ENCODE results near the gene OR2AP1. TPM values are rescaled to one million over a fixed set of nuclear protein-coding genes. Genes with fewer than 3 reads are reported as not detected.
"Not testable (repeated sequence)": the region's sequence is repeated elsewhere in the genome, so short reads cannot be mapped to it uniquely, and the experiment has no call there.

OR2AP1 gene
- not detected for polyA plus RNA-seq (ENCODE audit: insufficient read length in 10 of 10)
- long read RNA-seq, donor 1 = 0 reads
- long read RNA-seq, donor 2 = 0 reads
- long read RNA-seq, donor 3 = 0 reads
- long read RNA-seq, donor 4 = 0 reads
- long read RNA-seq, donor 5 = 0 reads
- long read RNA-seq, donor 6 = 0 reads
- long read RNA-seq, donor 7 = 0 reads
- long read RNA-seq, donor 8 = 0 reads
- long read RNA-seq, donor 9 = 0 reads

DNA sequence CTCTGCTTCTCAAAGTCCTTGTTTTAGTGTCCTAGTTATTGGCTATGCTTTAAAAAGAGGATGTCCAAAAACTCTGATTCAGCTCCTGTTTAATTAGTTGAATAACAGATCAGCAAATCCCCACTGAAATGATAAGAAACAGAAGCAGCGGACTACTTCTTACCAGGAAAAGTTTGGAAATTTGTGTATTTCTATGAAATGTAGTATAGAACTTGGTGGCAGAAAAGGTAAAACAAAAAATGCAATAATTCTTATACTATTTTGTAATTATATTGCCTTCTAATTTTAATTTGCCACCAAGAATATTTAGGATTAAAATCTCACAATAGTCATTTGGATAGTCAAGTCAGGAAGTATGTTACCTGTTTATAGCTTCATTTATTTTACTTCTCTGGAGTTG lies at the start of gene OR2AP1:
Gene OR2AP1 (plus strand): TSS at position 301 of the 400 bp plus-strand sequence. CDS start 1,947 bp downstream, outside the sequence.
- no peak for DNase-seq

DNA sequence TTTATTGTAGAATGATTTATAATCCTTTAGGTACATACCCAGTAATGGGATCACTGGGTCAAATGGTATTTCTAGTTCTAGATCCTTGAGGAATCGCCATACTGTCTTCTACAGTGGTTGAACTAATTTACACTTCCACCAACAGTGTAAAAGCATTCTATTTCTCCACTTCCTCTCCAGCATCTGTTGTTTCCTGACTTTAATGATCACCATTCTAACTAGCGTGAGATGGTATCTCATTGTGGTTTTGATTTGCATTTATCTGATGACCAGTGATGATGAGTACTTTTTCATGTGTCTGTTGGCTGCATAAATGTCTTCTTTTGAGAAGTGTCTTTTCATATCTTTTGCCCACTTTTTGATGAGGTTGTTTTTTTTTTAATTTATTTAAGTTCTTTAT lies 24.0 kb upstream of the OR2AP1 start:
- not testable (repeated sequence) for DNase-seq

DNA sequence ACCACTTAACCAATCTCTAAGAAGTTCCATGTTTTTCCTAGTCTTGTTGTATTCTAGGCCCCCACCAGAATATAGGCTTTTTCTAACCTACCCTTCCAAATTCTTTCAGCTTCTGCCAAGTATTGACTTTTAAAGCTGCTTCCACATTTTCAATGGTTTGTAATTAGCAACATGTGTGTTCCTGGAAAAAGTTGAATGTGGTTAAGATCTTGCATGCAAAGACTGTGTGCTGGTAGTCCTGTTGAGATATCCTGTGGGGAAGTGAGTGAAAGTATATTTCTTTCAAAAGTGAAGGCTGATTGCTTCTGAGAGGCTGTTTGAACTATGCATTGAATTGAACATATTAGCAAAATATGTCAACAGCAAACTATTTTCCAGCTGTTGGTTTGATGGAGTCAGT lies 23.5 kb upstream of the OR2AP1 start:
- DNase-seq = no peak

DNA sequence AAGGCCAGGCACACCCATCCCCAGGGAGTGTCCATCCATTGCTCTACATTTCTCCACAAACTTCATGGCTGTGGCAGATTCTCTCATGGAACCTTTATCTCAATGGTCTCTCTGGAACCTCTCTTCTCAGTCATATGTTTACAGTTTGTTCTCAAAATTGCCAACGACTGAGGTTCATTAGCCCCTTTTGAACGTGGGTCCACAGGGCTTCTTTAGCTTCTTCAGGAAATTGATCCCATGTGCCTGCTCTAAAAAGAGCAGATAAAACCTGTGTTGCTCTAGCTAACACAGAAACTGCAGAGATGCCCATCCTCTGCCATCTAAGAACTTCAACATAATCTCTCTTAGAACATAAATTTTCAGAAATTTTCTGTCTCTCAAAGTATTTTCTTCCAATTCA lies 23.0 kb upstream of the OR2AP1 start, which contains the start of gene OR6C4:
Gene OR6C4 (plus strand): TSS at position 301 of the 400 bp plus-strand sequence. CDS start 1,625 bp downstream, outside the sequence.
- DNase-seq = no peak

DNA sequence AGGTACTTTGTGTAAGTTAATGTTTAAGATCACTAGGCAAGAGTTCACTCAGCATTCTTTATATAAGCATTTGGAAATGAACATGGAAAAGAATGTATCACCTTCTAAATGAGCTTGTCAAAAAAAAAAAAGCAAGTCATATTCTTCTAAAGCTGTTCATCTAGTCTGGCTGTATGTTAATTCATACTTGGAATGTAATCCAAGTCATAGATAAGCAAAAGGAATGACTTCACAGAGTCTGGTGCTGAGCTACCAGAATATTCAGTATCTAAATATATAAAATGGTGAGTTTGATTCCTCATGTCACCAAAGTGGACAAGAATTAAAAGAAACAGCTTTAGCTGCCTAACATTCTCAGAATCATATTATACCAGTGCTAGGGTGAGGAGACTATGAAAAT lies 18.0 kb upstream of the OR2AP1 start:
- DNase-seq = no peak

DNA sequence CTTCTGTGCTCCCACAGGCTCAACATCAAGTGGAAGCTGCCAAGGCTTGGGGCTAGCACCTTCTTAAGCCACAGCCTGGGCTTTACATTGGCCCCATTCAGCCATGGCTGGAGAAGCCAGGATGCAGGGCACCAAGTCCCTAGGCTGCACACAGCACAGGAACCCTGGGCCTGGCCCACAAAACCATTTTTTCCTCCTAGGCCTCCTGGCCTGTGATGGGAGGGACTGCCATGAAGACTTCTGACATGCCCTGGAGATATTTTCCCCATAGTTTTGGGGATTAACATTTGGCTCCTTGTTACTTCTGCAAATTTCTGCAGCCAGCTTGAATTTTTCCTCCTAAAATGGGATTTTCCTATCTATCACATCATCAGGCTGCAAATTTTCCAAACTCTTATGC lies 2.2 kb upstream of the OR2AP1 start:
- not testable (repeated sequence) for DNase-seq

DNA sequence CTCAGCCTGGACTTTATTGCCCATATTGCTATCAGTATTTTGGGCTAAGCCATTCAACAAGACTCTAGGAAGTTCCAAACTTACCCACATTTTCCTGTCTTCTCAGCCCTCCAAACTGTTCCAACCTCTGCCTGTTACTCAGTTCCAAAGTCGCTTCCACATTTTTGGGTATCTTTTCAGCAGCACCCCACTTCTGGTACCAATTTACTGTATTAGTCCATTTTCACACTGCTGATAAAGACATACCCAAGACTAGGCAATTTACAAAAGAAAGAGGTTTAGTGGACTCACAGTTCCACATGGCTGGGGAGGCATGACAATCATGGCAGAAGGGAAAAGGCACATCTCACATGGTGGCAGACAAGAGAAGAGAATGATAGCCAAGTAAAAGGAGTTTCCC lies 1.6 kb upstream of the OR2AP1 start:
- not testable (repeated sequence) for DNase-seq

DNA sequence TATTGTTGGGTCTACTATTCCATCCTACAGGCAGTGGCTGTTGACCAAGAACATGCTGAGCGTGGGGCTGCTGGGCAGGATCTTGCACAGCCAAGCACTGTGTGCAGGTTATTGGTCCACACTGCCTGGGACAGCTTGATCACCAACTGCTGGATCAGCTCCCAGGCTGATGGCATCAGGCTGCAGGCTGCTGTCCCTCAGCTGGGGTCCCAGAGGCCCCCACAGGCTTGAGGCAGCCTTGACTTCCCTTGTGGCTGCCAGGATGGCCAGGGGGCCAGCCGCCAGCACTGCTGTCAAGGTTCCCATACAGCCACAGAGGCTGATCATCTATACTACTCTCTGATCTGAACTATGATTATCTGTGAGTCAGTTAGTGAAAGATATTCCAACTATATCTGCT lies 9.8 kb downstream of the OR2AP1 start:
- DNase-seq = no peak

DNA sequence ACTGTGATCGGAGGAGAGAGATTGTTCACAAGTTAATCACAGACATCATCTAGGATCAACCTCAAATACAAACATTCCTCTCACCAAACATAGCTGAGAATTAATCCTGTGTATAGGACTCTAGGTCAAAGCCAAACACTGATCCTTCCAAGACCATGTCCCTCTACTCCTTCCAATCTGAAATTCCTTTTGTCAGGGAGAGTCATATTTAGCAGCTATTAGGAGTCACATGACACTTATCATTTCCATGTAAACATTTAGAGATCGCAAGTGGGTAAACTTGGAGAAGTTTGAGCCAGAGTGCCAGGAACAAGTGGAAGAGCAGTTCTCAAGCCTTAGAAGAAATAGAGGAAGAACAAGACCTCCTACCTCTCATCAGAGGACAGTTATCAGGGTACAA lies 13.5 kb downstream of the OR2AP1 start:
- DNase-seq = no peak

DNA sequence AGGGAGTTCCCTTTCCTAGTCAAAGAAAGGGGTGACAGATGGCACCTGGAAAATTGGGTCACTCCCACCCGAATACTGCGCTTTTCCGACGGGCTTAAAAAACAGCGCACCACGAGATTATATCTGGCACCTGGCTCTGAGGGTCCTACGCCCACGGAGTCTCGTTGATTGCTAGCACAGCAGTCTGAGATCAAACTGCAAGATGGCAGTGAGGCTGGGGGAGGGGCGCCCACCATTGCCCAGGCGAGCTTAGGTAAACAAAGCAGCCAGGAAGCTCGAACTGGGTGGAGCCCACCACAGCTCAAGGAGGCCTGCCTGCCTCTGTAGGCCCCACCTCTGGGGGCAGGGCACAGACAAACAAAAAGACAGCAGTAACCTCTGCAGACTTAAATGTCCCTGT lies 17.9 kb downstream of the OR2AP1 start:
- DNase-seq = not testable (repeated sequence)

DNA sequence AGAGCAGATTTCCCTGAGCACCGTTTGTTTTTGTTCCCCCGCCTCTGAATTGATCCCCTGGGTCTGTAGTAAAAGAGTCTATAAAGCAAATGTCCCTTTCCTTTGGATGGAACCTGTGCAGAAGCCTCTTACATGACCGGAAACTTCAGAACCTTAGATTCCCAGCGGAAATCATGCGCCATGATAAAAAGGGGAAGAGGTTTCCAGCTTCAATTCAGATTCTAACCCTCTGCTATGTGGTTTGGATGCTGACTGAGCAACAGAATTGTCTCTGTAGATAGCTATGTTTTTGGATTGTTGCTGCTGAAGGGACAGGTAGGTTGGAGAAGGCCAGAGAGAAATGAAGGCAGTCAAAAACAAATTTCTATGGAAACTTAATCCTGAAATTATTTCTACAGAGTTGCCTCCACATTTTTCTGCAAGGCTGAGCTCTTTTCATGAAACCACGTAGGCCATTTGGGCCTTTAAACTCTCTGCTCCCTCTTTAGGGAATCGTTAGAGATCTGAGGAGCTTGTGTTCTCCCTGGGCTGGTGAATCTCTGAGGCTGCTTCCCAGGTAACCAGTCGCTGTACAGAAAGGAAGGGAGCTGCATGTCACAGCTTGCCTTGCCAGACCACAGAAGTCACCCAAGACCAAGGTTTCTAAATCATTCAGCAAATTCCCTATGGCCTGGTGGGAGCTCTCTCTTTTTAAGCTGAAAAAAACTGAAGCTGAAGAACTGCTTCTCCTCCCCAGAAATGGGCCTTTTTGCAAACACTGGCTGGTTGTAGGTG lies 35.7 kb downstream of the OR2AP1 start:
- no peak for DNase-seq

DNA sequence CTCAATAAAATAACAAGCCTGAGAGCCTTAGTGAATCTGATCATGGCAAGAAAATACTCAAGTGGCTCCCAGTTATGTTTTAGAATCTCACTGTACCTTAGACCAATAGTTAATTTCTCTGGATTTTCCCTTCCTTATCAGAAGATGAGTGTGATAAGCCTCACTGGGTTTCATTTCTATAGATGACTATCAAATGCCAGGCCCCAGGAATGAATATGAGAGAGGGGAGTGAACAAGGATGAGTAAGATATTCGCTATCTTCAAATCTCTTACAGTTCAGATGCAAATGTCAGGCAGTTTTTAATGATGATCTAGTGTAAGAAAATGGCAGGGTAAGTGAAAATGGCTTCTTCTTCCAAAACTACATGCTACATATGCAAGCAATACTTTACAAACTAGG lies 38.3 kb downstream of the OR2AP1 start:
- DNase-seq = no peak

DNA sequence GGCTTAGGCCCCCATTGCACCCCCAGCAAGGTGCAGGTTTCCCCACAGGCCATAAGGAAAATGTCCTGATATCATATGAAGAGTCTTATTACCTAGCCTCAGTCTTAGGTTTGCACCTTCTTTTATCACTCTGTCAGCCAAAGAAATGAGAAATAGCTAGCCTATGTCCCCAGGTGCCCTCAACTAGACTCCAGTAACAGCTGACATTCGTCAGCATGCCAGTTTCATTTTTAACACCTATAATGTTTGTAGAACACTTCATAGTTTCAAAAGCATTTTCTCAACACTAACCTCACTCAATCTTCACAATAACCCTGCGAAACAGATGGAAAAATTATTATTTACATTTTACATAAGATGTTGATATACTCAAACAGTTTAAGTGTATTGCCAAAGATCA lies 40.4 kb downstream of the OR2AP1 start:
- no peak for DNase-seq

DNA sequence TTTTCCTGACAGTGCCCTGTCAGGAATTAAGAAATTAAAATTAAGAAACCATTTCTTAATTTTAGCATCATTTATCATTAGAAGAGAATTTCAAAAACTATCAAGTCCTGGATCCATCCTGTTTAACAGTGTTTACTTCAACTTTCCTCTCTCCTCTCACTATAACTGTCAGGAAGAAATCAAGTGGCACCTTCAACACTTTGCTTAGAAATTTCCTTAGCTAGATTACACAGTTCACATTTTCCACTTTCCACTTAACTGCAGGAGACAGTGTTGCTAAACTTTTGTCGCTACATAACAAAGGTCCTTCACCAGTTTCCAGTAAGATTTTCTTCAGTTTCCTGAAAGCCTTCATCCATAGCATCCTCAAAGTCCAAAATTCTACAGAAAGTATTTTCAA lies 42.5 kb downstream of the OR2AP1 start:
- no peak for DNase-seq

DNA sequence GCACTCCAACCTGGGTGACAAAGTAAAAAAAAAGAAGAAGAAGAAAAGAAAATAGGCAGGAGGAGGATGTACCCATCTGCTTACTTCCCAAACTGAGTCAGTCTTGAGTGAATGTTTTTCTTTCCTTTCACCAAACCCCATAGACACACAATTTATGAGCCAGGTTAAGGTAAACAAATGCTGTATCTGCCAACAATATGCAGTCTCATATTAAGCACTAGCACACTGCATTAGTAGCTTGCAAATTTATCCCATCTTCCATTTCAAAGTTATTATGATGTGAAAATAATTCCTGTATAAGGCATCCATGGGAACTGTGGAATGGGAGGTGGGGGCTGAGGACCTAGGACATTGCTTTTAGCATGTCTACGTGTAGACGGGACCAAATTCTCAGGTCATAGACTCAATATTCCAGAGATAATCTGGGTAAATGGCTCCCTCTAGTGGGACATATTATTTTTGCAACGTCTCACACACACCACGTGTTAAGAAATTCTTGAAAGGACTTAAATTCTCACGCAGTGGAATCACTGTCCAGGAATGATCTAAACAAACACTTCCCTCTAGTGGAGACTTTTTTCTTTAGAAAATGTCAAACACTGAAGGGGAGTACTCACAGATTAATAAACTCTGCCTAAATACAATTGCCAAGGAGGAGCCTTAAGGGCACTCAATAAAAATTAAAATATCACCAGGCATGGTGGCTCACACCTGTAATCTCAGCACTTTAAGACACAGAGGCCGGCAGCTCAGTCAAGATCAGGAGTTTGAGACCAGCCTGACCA lies 47.3 kb downstream of the OR2AP1 start:
- peak; percentile 89 to 92 (median 91) for DNase-seq

DNA sequence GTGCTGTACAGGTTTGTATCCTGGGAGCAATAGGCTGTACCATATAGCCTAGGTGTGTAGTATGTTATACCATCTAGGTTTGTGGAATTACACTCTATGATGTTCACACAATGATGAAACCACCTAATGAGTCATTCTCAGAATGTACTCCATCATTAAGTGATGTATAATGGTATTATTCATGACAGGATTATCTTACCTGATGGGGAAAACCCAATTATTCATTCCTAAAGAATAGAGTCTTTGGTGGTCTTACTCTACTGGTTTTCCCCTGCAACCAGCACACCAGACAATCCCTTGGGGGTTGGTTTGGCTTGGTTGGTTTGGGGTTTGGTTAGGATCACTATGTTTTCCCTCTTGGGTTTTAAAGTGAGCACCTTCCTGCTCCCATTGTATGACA lies 51.8 kb downstream of the OR2AP1 start:
- DNase-seq = no peak

Other genes with a start within 250 kb of the OR2AP1 start
- gene OR6C3, start 241.7 kb upstream of the OR2AP1 start, polyA plus RNA-seq (ENCODE audit: insufficient read length in 10 of 10) = not detected
- gene OR6C75, start 209.5 kb upstream of the OR2AP1 start, polyA plus RNA-seq (ENCODE audit: insufficient read length in 10 of 10) = under 1 TPM in 1 of 10 donors, not detected in 9; 0.09 TPM
- not detected for gene OR6C65, start 171.9 kb upstream of the OR2AP1 start, polyA plus RNA-seq (ENCODE audit: insufficient read length in 10 of 10)
- not detected for gene OR6C76, start 146.2 kb upstream of the OR2AP1 start, polyA plus RNA-seq (ENCODE audit: insufficient read length in 10 of 10)
- gene OR6C2, start 128.4 kb upstream of the OR2AP1 start, polyA plus RNA-seq (ENCODE audit: insufficient read length in 10 of 10) = not detected
- gene OR6C70, start 102.3 kb upstream of the OR2AP1 start, polyA plus RNA-seq (ENCODE audit: insufficient read length in 10 of 10) = not detected
- gene OR6C68, start 80.1 kb upstream of the OR2AP1 start, polyA plus RNA-seq (ENCODE audit: insufficient read length in 10 of 10) = not detected
- gene OR6C4, start 22.9 kb upstream of the OR2AP1 start, polyA plus RNA-seq (ENCODE audit: insufficient read length in 10 of 10) = not detected
- gene OR10P1, start 64.4 kb downstream of the OR2AP1 start, polyA plus RNA-seq (ENCODE audit: insufficient read length in 10 of 10) = not detected
- gene ITGA7, start 135.4 kb downstream of the OR2AP1 start, polyA plus RNA-seq (ENCODE audit: insufficient read length in 10 of 10) = 100 to 1,000 TPM; 194 to 443 (median 371) TPM
- 100 to 1,000 TPM in 4 of 10 donors, 10 to 100 TPM in 6; 80.9 to 115 (median 99.5) TPM for gene BLOC1S1, start 143.6 kb downstream of the OR2AP1 start, polyA plus RNA-seq (ENCODE audit: insufficient read length in 10 of 10)
- gene RDH5, start 147.9 kb downstream of the OR2AP1 start, polyA plus RNA-seq (ENCODE audit: insufficient read length in 10 of 10) = 10 to 100 TPM in 9 of 10 donors, 1 to 10 TPM in 1; 9.3 to 49.9 (median 19.5) TPM
- 100 to 1,000 TPM; 694 to 894 (median 792) TPM for gene CD63, start 156.5 kb downstream of the OR2AP1 start, polyA plus RNA-seq (ENCODE audit: insufficient read length in 10 of 10)
- 10 to 100 TPM; 11.0 to 13.9 (median 12.5) TPM for gene GDF11, start 170.7 kb downstream of the OR2AP1 start, polyA plus RNA-seq (ENCODE audit: insufficient read length in 10 of 10)
- 10 to 100 TPM; 62.5 to 85.4 (median 74.6) TPM for gene SARNP, start 245.3 kb downstream of the OR2AP1 start, polyA plus RNA-seq (ENCODE audit: insufficient read length in 10 of 10)
- gene ORMDL2, start 245.6 kb downstream of the OR2AP1 start, polyA plus RNA-seq (ENCODE audit: insufficient read length in 10 of 10) = 10 to 100 TPM; 12.1 to 19.4 (median 16.7) TPM

Measured in muscle of back (tissue), 13 donors.